ENCODE measurements around the gene TBX2.

Gene TBX2

GRCh38 chr17:61404913-61405685 lies 5.5 kb downstream of the TBX2 start:
- TF ChIP-seq CTCF (IDR thresholded peaks at IDR 0.05; ENCODE audit: insufficient read depth, low read depth, low read length, missing control alignments), result no peak
- no peak overlapping the region for H3K4me3 ChIP-seq (ENCODE audit: low read length)
- DNase-seq (ENCODE audit: low read depth), result no peak

- no peak for TF ChIP-seq CTCF (IDR thresholded peaks at IDR 0.05; ENCODE audit: insufficient read depth, low read depth, low read length, missing control alignments)
- H3K4me3 ChIP-seq (ENCODE audit: low read length), result no peak overlapping the region
- no peak for DNase-seq (ENCODE audit: low read depth)
Measured at GRCh38 chr17:61405686-61406536, 6.3 kb downstream of the TBX2 start.

- H3K4me3 ChIP-seq (ENCODE audit: low read length), result no peak overlapping the region
- TF ChIP-seq CTCF (IDR thresholded peaks at IDR 0.05; ENCODE audit: insufficient read depth, low read depth, low read length, missing control alignments), result no peak
- no peak for DNase-seq (ENCODE audit: low read depth)
Measured at GRCh38 chr17:61406537-61406845, 6.8 kb downstream of the TBX2 start.

- H3K4me3 ChIP-seq (ENCODE audit: low read length), result no peak overlapping the region
- no peak for DNase-seq (ENCODE audit: low read depth)
Measured at GRCh38 chr17:61406971-61407911, 7.6 kb downstream of the TBX2 start.

GRCh38 chr17:61408151-61409041 lies 8.8 kb downstream of the TBX2 start:
- no peak overlapping the region for H3K4me3 ChIP-seq (ENCODE audit: low read length)
- TF ChIP-seq CTCF (IDR thresholded peaks at IDR 0.05; ENCODE audit: insufficient read depth, low read depth, low read length, missing control alignments), result no peak
- no peak for DNase-seq (ENCODE audit: low read depth)

More at GRCh38 chr17:61406971-61407911, 7.6 kb downstream of the TBX2 start:
- TF ChIP-seq CTCF (IDR thresholded peaks at IDR 0.05; ENCODE audit: insufficient read depth, low read depth, low read length, missing control alignments), result no peak

Measured in epithelial cell of esophagus (primary cell).